Kidney (tissue), 14 donors: Measurements from ENCODE around the gene TP53I11. TPM values are rescaled to one million over a fixed set of nuclear protein-coding genes. Genes with fewer than 3 reads are reported as not detected.

Experiments
- DNase-seq, 5 donors: peaks; one replicate each; pipeline ENCODE4 v3.0.0-alpha.2; 2013 to 2020
- FAIRE-seq: peaks from 2 replicates; lab custom pipeline; 2012; peaks lifted over from hg19 to GRCh38; lab: Jason Lieb, UNC
- H3K27ac ChIP-seq, 2 donors: one replicate each; pipeline ENCODE4 v1.7.0; 2013; ENCODE audit warnings: low read depth in 2 of 2, low read length in 2 of 2, inconsistent platforms in 1 of 2
- H3K27me3 ChIP-seq: one replicate; pipeline ENCODE4 v1.7.1; 2013; ENCODE audit warnings: low read length, inconsistent platforms; ENCODE audit not compliant: control insufficient read depth, insufficient read depth
- H3K36me3 ChIP-seq, 3 donors: one replicate each; pipeline versions ENCODE4 v1.7.0 to v1.7.1; 2013; ENCODE audit warnings: low read length in 3 of 3, control low read depth in 1 of 3, inconsistent platforms in 1 of 3; ENCODE audit not compliant: insufficient read depth in 3 of 3, control insufficient read depth in 2 of 3
- H3K4me1 ChIP-seq, 3 donors: one replicate each; pipeline versions ENCODE4 v1.7.0 to v1.7.1; 2013; ENCODE audit warnings: low read length in 3 of 3, inconsistent platforms in 1 of 3, low read depth in 1 of 3; ENCODE audit not compliant: control insufficient read depth in 2 of 3, insufficient read depth in 2 of 3
- H3K4me3 ChIP-seq, 3 donors: one replicate each; pipeline versions ENCODE4 v1.7.0 to v1.8.1; 2013; ENCODE audit warnings: low read length in 3 of 3, control low read depth in 1 of 3, inconsistent platforms in 1 of 3
- H3K9ac ChIP-seq, 3 donors: one replicate each; pipeline versions ENCODE4 v1.7.0 to v1.7.1; 2013; ENCODE audit warnings: low read length in 3 of 3, control low read depth in 1 of 3, inconsistent platforms in 1 of 3
- H3K9me3 ChIP-seq, 3 donors: one replicate each; pipeline versions ENCODE4 v1.7.0 to v1.7.1; 2013; ENCODE audit warnings: low read length in 3 of 3, control low read depth in 1 of 3, inconsistent platforms in 1 of 3; ENCODE audit not compliant: control insufficient read depth in 2 of 3, insufficient read depth in 1 of 3
- CTCF ChIP-seq: IDR thresholded peaks from 3 replicates; pipeline ENCODE4 v1.5.1; 2012; ENCODE audit warnings: mild to moderate bottlenecking, moderate library complexity, borderline replicate concordance; ENCODE audit not compliant: insufficient read depth; ENCODE audit errors: extremely low read depth
- intact Hi-C: fragments of 100-400 bp; cut with DNase I; formaldehyde crosslinking; loops from one replicate; pipeline ENCODE4 v1.11.1; 2022
- polyA plus RNA-seq: library from polyadenylated mRNA; stranded (reverse); fragments of 350-450 nt; fragmentation: Illumina TruSeq; extraction: RNeasy Lipid Tissue Mini Kit (QIAGEN cat#74804); gene quantifications from one replicate; pipeline ENCODE4 v1.2.3, GENCODE V29; 2014; ENCODE audit warnings: low read depth, low replicate concordance; ENCODE audit not compliant: insufficient read depth
- total RNA-seq: library from RNA; stranded (reverse); fragmentation: NEBNext Ultra II Directional; extraction: Animal tissue kit (Norgen Biotek cat#: 25700); gene quantifications from one replicate; pipeline ENCODE4 v1.2.1, GENCODE V29; 2021
- donor health status: control.
- donor health status: control.
- donor health status: control.
- donor health status: control.
- donor health status: control.
- donor health status: DM: yes; HTN: yes; CAD: no.
- donor health status: Normal renal cell carcinoma (clear cell type).

TP53I11 gene
- total and polyA plus RNA-seq, 2 donors from 2014 or later = 25.7 to 35.3 TPM

- Histone ChIP-seq H3K27me3 (no peaks in the 10 kb centered on the region), H3K4me1 (no peaks in the 10 kb centered on the region), H3K27ac (no peak overlapping the region), H3K9me3 (no peaks in the 10 kb centered on the region), H3K4me3 (no peak overlapping the region), H3K36me3 (no peaks in the 10 kb centered on the region), H3K9ac (no peak overlapping the region)
- TF ChIP-seq CTCF = no peak
- intact Hi-C loops = no loop called here
- no peak for DNase-seq
- no peak for FAIRE-seq
These were observed 19.1 kb upstream of the TP53I11 start for GRCh38 chr11:44969651-44970252.

GRCh38 chr11:44968510-44968909, 17.8 kb upstream of the TP53I11 start:
- H3K27ac ChIP-seq = no peak overlapping the region
- H3K9me3 ChIP-seq = no peaks in the 10 kb centered on the region
- no peak overlapping the region for H3K4me3 ChIP-seq
- H3K9ac ChIP-seq = no peak overlapping the region
- H3K4me1 ChIP-seq = no peaks in the 10 kb centered on the region
- H3K27me3 ChIP-seq = no peaks in the 10 kb centered on the region
- FAIRE-seq = no peak
- no peak for DNase-seq
- no peaks in the 10 kb centered on the region for H3K36me3 ChIP-seq
- intact Hi-C loops = no loop called here
- no peak for TF ChIP-seq CTCF

- Histone ChIP-seq H3K27ac (no peak overlapping the region), H3K36me3 (no peaks in the 10 kb centered on the region)
- TF ChIP-seq CTCF = no peak
These were observed 17.3 kb upstream of the TP53I11 start for GRCh38 chr11:44967930-44968496.

More at GRCh38 chr11:44967930-44968496, 17.3 kb upstream of the TP53I11 start:
- intact Hi-C loops = no loop called here
- H3K9me3 ChIP-seq = no peaks in the 10 kb centered on the region
- DNase-seq (no peak), FAIRE-seq (no peak)
- no peaks in the 10 kb centered on the region for H3K27me3 ChIP-seq
- no peaks in the 10 kb centered on the region for H3K4me1 ChIP-seq
- no peak overlapping the region for H3K4me3 ChIP-seq
- no peak overlapping the region for H3K9ac ChIP-seq
